A549 (cell line): ENCODE measurements around the gene LRRC59. TPM values are rescaled to one million over a fixed set of nuclear protein-coding genes. Genes with fewer than 3 reads are reported as not detected.

Experiments used
- ATAC-seq, 2 experiments: fragments of 200-7000 bp in 1 of 2; fragments of >200 bp in 1 of 2; cut with Nextera tagmentation in 1 of 2; cut with Tn5 transposase in 1 of 2; 3 replicates each; pipeline versions ENCODE4 v1.8.0 to v1.9.1; 2018 to 2020; ENCODE audit warnings: mild to moderate bottlenecking in 1 of 2, moderate library complexity in 1 of 2
- CTCF ChIA-PET: fragments of 300-600 bp; sonication (Branson Sonifier 250); formaldehyde crosslinking; extraction: SDS; loops from one replicate; lab custom pipeline; 2021; ENCODE audit warnings: antibody characterized with exemption, inconsistent platforms; lab: Yijun Ruan, JAX
- POLR2A ChIA-PET: fragments of 350-600 bp; formaldehyde crosslinking; extraction: SDS; loops from one replicate; lab custom pipeline; 2021; ENCODE audit warnings: antibody characterized with exemption, inconsistent platforms; lab: Yijun Ruan, JAX
- DNase-seq, 2 experiments: peaks; one replicate each; pipeline versions ENCODE4 v3.0.0 to v3.0.0-alpha.2; 2011 to 2016; ENCODE audit warnings: low read depth in 1 of 2, low spot score in 1 of 2
- FAIRE-seq: peaks from 2 replicates; lab custom pipeline; 2011; peaks lifted over from hg19 to GRCh38; lab: Jason Lieb, UNC
- H3K27ac ChIP-seq, 2 experiments: fragments of >200 bp; sonication (Bioruptor Twin); formaldehyde crosslinking; 3 replicates each; pipeline ENCODE4 v1.5.1; 2016 to 2017
- H3K4me1 ChIP-seq: fragments of >200 bp; sonication (Bioruptor Twin); formaldehyde crosslinking; 3 replicates; pipeline ENCODE4 v1.6.1; 2016
- H3K4me2 ChIP-seq: fragments of >200 bp; sonication (Bioruptor Twin); formaldehyde crosslinking; 3 replicates; pipeline ENCODE4 v1.6.1; 2016
- H3K4me3 ChIP-seq: fragments of >200 bp; sonication (Bioruptor Twin); formaldehyde crosslinking; 3 replicates; pipeline ENCODE4 v1.5.1; 2016
- H3K9me3 ChIP-seq: fragments of >200 bp; sonication (Bioruptor Twin); formaldehyde crosslinking; 3 replicates; pipeline ENCODE4 v1.6.1; 2016
- BHLHE40 ChIP-seq: IDR thresholded peaks from 2 replicates; pipeline ENCODE4 v1.6.1; 2012; ENCODE audit warnings: low read depth, low read length, inconsistent platforms
- CHD4 ChIP-seq: fragments of 200-600 bp; sonication (generic); IDR thresholded peaks from 2 replicates; pipeline ENCODE4 v1.6.1; 2016; ENCODE audit warnings: antibody characterized with exemption, mild to moderate bottlenecking, borderline replicate concordance
- CTCF ChIP-seq: fragments of >200 bp; sonication (Bioruptor Twin); formaldehyde crosslinking; IDR thresholded peaks from 3 replicates; pipeline ENCODE4 v1.5.1; 2016
- FOSB ChIP-seq: fragments of 250-450 bp; sonication (Bioruptor Pico); IDR thresholded peaks from 2 replicates; pipeline ENCODE4 v1.5.0; 2020; ENCODE audit warnings: mild to moderate bottlenecking, moderate library complexity
- FOSL2 ChIP-seq, 2 experiments: fragments of 450-650 bp in 1 of 2; fragments of >200 bp in 1 of 2; sonication (Bioruptor Twin) in 1 of 2; formaldehyde crosslinking; IDR thresholded peaks; 2 replicates each; pipeline versions ENCODE4 v1.5.0 to v1.6.1; 2016 to 2020; ENCODE audit warnings: mild to moderate bottlenecking in 1 of 2, moderate library complexity in 1 of 2
- GATA3 ChIP-seq: IDR thresholded peaks from 2 replicates; pipeline ENCODE4 v1.6.1; 2012; ENCODE audit warnings: borderline replicate concordance
- HEYL ChIP-seq: fragments of 250-450 bp; sonication (Bioruptor Pico); IDR thresholded peaks from 2 replicates; pipeline ENCODE4 v1.8.0; 2021; ENCODE audit warnings: mild to moderate bottlenecking, moderate library complexity
- HMGXB4 ChIP-seq: fragments of 250-450 bp; sonication (Bioruptor Pico); IDR thresholded peaks from 2 replicates; pipeline ENCODE4 v1.5.0; 2021; ENCODE audit warnings: mild to moderate bottlenecking, moderate library complexity, borderline replicate concordance
- JUN ChIP-seq, 2 experiments: fragments of >200 bp; sonication (Bioruptor Twin); formaldehyde crosslinking; IDR thresholded peaks; 2 replicates in 1 of 2; 3 replicates in 1 of 2; pipeline ENCODE4 v1.6.1; 2016 to 2017
- KDM5A ChIP-seq: fragments of 200-600 bp; sonication (generic); IDR thresholded peaks from 2 replicates; pipeline ENCODE4 v1.6.1; 2016; ENCODE audit warnings: antibody characterized with exemption, mild to moderate bottlenecking
- MAX ChIP-seq: IDR thresholded peaks from 2 replicates; pipeline ENCODE4 v1.6.1; 2012
- POLR2A ChIP-seq: IDR thresholded peaks from 2 replicates; pipeline ENCODE4 v1.6.1; 2012; ENCODE audit warnings: mild to moderate bottlenecking, low read length
- POLR2AphosphoS2 ChIP-seq: conservative IDR thresholded peaks from 2 replicates; pipeline ENCODE4 v1.6.1; 2012; ENCODE audit warnings: low read length, improper control_type of control experiment, inconsistent platforms
- RAD21 ChIP-seq, 2 experiments: fragments of >200 bp in 1 of 2; sonication (Bioruptor Twin) in 1 of 2; formaldehyde crosslinking in 1 of 2; IDR thresholded peaks in 1 of 2; conservative IDR thresholded peaks in 1 of 2; 2 replicates in 1 of 2; 3 replicates in 1 of 2; pipeline ENCODE4 v1.6.1; 2012 to 2018; ENCODE audit warnings: inconsistent platforms in 1 of 2
- SMC3 ChIP-seq: fragments of >200 bp; sonication (Bioruptor Twin); formaldehyde crosslinking; IDR thresholded peaks from 3 replicates; pipeline ENCODE4 v1.6.1; 2018; ENCODE audit warnings: inconsistent platforms
- ZC3H11A ChIP-seq: fragments of 450-650 bp; IDR thresholded peaks from 2 replicates; pipeline ENCODE4 v1.6.1; 2014; ENCODE audit warnings: antibody characterized with exemption, mild to moderate bottlenecking
- ZNF302 ChIP-seq: fragments of 250-450 bp; sonication (Bioruptor Pico); IDR thresholded peaks from 2 replicates; pipeline ENCODE4 v1.9.0; 2021; ENCODE audit warnings: inconsistent platforms, mild to moderate bottlenecking, moderate library complexity
- WGBS: methylation state at CpG from one replicate; pipeline ENCODE4 v1.1.6; 2017; ENCODE audit errors: missing lambda C conversion rate; 5-methylcytosine and 5-hydroxymethylcytosine counted together
- polyA plus RNA-seq, 4 experiments: library from polyadenylated mRNA; depleted of rRNA in 3 of 4; stranded (reverse); fragments of >200 nt; fragmentation: RNase III in 1 of 4; extraction: RNeasy Plus Mini Kit Qiagen cat#74134 plus additional on column Dnase treatment in 1 of 4; gene quantifications; 2 replicates in 3 of 4; 3 replicates in 1 of 4; pipeline ENCODE4 v1.2.3, GENCODE V29; 2011 to 2017

The LRRC59 gene
- polyA plus RNA-seq, 2 of the 4 experiments (the other 2 are of a cell fraction) = 209 to 228 TPM

- no peak for TF ChIP-seq HMGXB4 (CRISPR knock-in tag)
- TF ChIP-seq JUN (IDR thresholded peaks at IDR 0.05) = no peak
- TF ChIP-seq SMC3 = no peak
- TF ChIP-seq FOSB (CRISPR knock-in tag) = no peak
- TF ChIP-seq FOSL2 (IDR thresholded peaks at IDR 0.05) = no peak
- no peak for TF ChIP-seq FOSL2 (CRISPR knock-in tag; IDR thresholded peaks at IDR 0.05)
- TF ChIP-seq ZNF302 (CRISPR knock-in tag) = no peak
- no peak for TF ChIP-seq POLR2AphosphoS2
Measured at GRCh38 chr17:50364061-50364458, 33.3 kb downstream of the LRRC59 start (continued).

- Histone ChIP-seq H3K4me3 (no peak overlapping the region), H3K9me3 (no peaks in the 10 kb centered on the region), H3K4me2 (no peak overlapping the region), H3K27ac (no peak overlapping the region), H3K4me1 (peaks cover 3% of the 10 kb centered on the region; the same call in 1 of the 3 replicates)
- no peak for FAIRE-seq
- peak in 1 of 2 experiments; percentile 19; a peak in 3 of 6 replicates for ATAC-seq
- POLR2A ChIA-PET = interaction anchor here (1.0 to 1.3 kb wide), 2 partner anchors 17 to 34 kb away, joined by 3 to 6 read pairs; partner anchors contain the start of genes LRRC59 and XYLT2
- CTCF ChIA-PET = interaction anchor here (0.9 to 33.9 kb wide), 11 partner anchors 10 to 162 kb away, joined by 3 to 445 read pairs (median 7); partner anchors contain the start of genes COL1A1, EME1, LRRC59 and MRPL27
- no peak for DNase-seq
- WGBS = 86% methylated on average over 8 of the region's 8 CpGs
- TF ChIP-seq HEYL = no peak
- no peak for TF ChIP-seq POLR2A
Measured at GRCh38 chr17:50363217-50364060, 33.9 kb downstream of the LRRC59 start.

- DNase-seq = no peak
- CTCF ChIA-PET = interaction anchor here (0.9 to 33.9 kb wide), 22 partner anchors 9 to 211 kb away, joined by 3 to 445 read pairs (median 6); partner anchors contain the start of genes COL1A1, EME1, LRRC59 and MRPL27
- no peak for FAIRE-seq
- no peak overlapping the region for H3K4me3 ChIP-seq
- no peak for ATAC-seq
- H3K9me3 ChIP-seq = no peaks in the 10 kb centered on the region
- peaks cover 3% of the 10 kb centered on the region; the same call in 1 of the 3 replicates for H3K4me1 ChIP-seq
- TF ChIP-seq POLR2AphosphoS2 (no peak), ZC3H11A (peak; percentile 81)
- TF ChIP-seq, all 56 proteins: peak for 1
- POLR2A ChIA-PET = interaction anchor here (1.0 to 1.3 kb wide), 3 partner anchors 8 to 35 kb away, joined by 3 to 6 read pairs (median 3); partner anchors contain the start of genes LRRC59 and XYLT2
- Histone ChIP-seq H3K27ac (no peak overlapping the region), H3K4me2 (no peak overlapping the region)
- 87% methylated on average over 7 of the region's 7 CpGs for WGBS
Measured at GRCh38 chr17:50362661-50363060, 34.7 kb downstream of the LRRC59 start.

GRCh38 chr17:50361561-50362480 lies 35.5 kb downstream of the LRRC59 start:
- peak; percentile 67 to 81 for ATAC-seq
- peaks cover 3% of the 10 kb centered on the region; the same call in 1 of the 3 replicates for H3K4me1 ChIP-seq
- TF ChIP-seq CHD4 = no peak
- no peak for TF ChIP-seq GATA3
- TF ChIP-seq RAD21 (conservative IDR thresholded peaks at IDR 0.05 in 1 of 2, IDR thresholded peaks at IDR 0.05 in 1 of 2) = peak; percentile 42 to 65; a peak in 4 of 5 replicates
- TF ChIP-seq SMC3 = peak; percentile 44; the same call in 2 of the 3 replicates
- TF ChIP-seq BHLHE40 = no peak
- TF ChIP-seq ZNF302 (CRISPR knock-in tag) = no peak
- no peak for TF ChIP-seq KDM5A
- 0 out of 2 replicates have a peak, but pooled peaks have one; percentile 40 for TF ChIP-seq FOSB (CRISPR knock-in tag)
- peak; percentile 65 for TF ChIP-seq MAX
- peak; percentile 71 for TF ChIP-seq CTCF
- H3K4me2 ChIP-seq = no peak overlapping the region
- DNase-seq = peak; percentile 80 to 93
- no peaks in the 10 kb centered on the region for H3K9me3 ChIP-seq
- no peak overlapping the region for H3K27ac ChIP-seq
- H3K4me3 ChIP-seq = no peak overlapping the region
- 35% methylated on average over 11 of the region's 11 CpGs for WGBS
- peak; percentile 87 for FAIRE-seq
- ChIA-PET POLR2A (interaction anchor here (0.6 to 1.8 kb wide), 6 partner anchors 9 to 35 kb away, joined by 3 to 6 read pairs (median 3); partner anchors contain the start of genes LRRC59 and XYLT2), CTCF (interaction anchor here (0.7 to 33.9 kb wide), 30 partner anchors 8 to 210 kb away, joined by 3 to 445 read pairs (median 4); partner anchors contain the start of genes COL1A1, EME1, LRRC59 and MRPL27)
